Stimulated activated CD4-positive, alpha-beta T cell treated with anti-CD3 and anti-CD28 coated beads, Interleukin-15, amount 100 ng/mL, for 48 hours (primary cell): ENCODE results near the gene CYP26A1.

Source experiments
- DNase-seq, 2 donors: peaks; one replicate each; pipeline ENCODE4 v3.0.0-alpha.2; 2020; ENCODE audit warnings: low read depth in 2 of 2

Gene CYP26A1

GRCh38 chr10:93073539-93074146, at the start of gene CYP26A1:
CYP26A1 (plus strand) TSS chr10:93073893; CDS start chr10:93073935, 42 bp downstream.
- no peak for DNase-seq

- no peak for DNase-seq
These were observed 47.6 kb upstream of the CYP26A1 start for GRCh38 chr10:93026072-93026471.

- no peak for DNase-seq
These were observed 46.2 kb upstream of the CYP26A1 start for GRCh38 chr10:93027508-93027907.

GRCh38 chr10:93028883-93029282, 44.8 kb upstream of the CYP26A1 start:
- no peak for DNase-seq

GRCh38 chr10:93030409-93030808, 43.3 kb upstream of the CYP26A1 start:
- DNase-seq: no peak

GRCh38 chr10:93032105-93032808, 41.4 kb upstream of the CYP26A1 start:
- no peak for DNase-seq

- no peak for DNase-seq
These were observed 40.9 kb upstream of the CYP26A1 start for GRCh38 chr10:93032809-93033137.

- no peak for DNase-seq
These were observed 39.3 kb upstream of the CYP26A1 start for GRCh38 chr10:93034426-93034825.

- DNase-seq: no peak
These were observed 34.6 kb upstream of the CYP26A1 start for GRCh38 chr10:93039110-93039509.

GRCh38 chr10:93039721-93040120, 34.0 kb upstream of the CYP26A1 start:
- no peak for DNase-seq

- no peak for DNase-seq
These were observed 19.2 kb upstream of the CYP26A1 start for GRCh38 chr10:93054486-93054885.

GRCh38 chr10:93058139-93058538, 15.6 kb upstream of the CYP26A1 start:
- DNase-seq: no peak

- no peak for DNase-seq
These were observed 13.5 kb upstream of the CYP26A1 start, which contains the start of gene CYP26C1 for GRCh38 chr10:93059975-93060886. CYP26C1 (plus strand) TSS chr10:93060798; CDS start chr10:93061264, 466 bp downstream.

- no peak for DNase-seq
These were observed 12.7 kb upstream of the CYP26A1 start for GRCh38 chr10:93060887-93061593.

GRCh38 chr10:93061594-93062513, 11.8 kb upstream of the CYP26A1 start:
- DNase-seq: no peak

- DNase-seq: peak; percentile 35 to 53
These were observed 11.1 kb upstream of the CYP26A1 start for GRCh38 chr10:93062514-93063143.

- no peak for DNase-seq
These were observed 10.3 kb upstream of the CYP26A1 start for GRCh38 chr10:93063144-93063976.

- no peak for DNase-seq
These were observed 9.6 kb upstream of the CYP26A1 start for GRCh38 chr10:93063977-93064660.
